Measurements from ENCODE around the gene SPATA17.

GRCh38 chr1:217605390-217605789 lies 25.8 kb upstream of the SPATA17 start:
- TF ChIP-seq, protein P1, sequence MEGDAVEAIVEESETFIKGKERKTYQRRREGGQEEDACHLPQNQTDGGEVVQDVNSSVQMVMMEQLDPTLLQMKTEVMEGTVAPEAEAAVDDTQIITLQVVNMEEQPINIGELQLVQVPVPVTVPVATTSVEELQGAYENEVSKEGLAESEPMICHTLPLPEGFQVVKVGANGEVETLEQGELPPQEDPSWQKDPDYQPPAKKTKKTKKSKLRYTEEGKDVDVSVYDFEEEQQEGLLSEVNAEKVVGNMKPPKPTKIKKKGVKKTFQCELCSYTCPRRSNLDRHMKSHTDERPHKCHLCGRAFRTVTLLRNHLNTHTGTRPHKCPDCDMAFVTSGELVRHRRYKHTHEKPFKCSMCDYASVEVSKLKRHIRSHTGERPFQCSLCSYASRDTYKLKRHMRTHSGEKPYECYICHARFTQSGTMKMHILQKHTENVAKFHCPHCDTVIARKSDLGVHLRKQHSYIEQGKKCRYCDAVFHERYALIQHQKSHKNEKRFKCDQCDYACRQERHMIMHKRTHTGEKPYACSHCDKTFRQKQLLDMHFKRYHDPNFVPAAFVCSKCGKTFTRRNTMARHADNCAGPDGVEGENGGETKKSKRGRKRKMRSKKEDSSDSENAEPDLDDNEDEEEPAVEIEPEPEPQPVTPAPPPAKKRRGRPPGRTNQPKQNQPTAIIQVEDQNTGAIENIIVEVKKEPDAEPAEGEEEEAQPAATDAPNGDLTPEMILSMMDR (IDR thresholded peaks at IDR 0.05) = no peak
- TF ChIP-seq POLR2A (IDR thresholded peaks at IDR 0.05) (no peak), EP300 (IDR thresholded peaks at IDR 0.05) (no peak)

Data from stomach (tissue), 4 donors.